GM12878 (cell line): ENCODE measurements around the gene LIN52.

Source experiments
- CBX3 ChIP-seq: fragments of 200-600 bp; sonication (generic); IDR thresholded peaks from 2 replicates; pipeline ENCODE4 v1.6.1; 2016; ENCODE audit warnings: low read depth, borderline replicate concordance
- CTCF ChIP-seq, 3 experiments: IDR thresholded peaks in 2 of 3; conservative IDR thresholded peaks in 1 of 3; 2 replicates each; pipeline ENCODE4 v1.5.1; 2011; ENCODE audit warnings: low read depth in 3 of 3, low read length in 3 of 3, mild to moderate bottlenecking in 3 of 3, control low read depth in 2 of 3, moderate library complexity in 2 of 3, inconsistent platforms in 1 of 3, mixed read lengths in 1 of 3; ENCODE audit not compliant: control insufficient read depth in 2 of 3, insufficient read depth in 1 of 3; ENCODE audit errors: extremely low read depth in 1 of 3
- FOS ChIP-seq: IDR thresholded peaks from 3 replicates; pipeline ENCODE4 v1.6.1; 2011; ENCODE audit warnings: borderline replicate concordance; ENCODE audit not compliant: insufficient read length; ENCODE audit errors: extremely low read depth
- GABPA ChIP-seq: IDR thresholded peaks from 2 replicates; pipeline ENCODE4 v1.6.1; 2014; ENCODE audit warnings: antibody characterized with exemption, low read depth, mild to moderate bottlenecking, inconsistent platforms
- POLR2A ChIP-seq: IDR thresholded peaks from 2 replicates; pipeline ENCODE4 v1.6.1; 2011; ENCODE audit warnings: low read depth, mild to moderate bottlenecking, low read length
- SMARCA5 ChIP-seq: fragments of 450-650 bp; IDR thresholded peaks from 2 replicates; pipeline ENCODE4 v1.6.1; 2017; ENCODE audit warnings: mild to moderate bottlenecking
- TF ChIP-seq, protein P1 (sequence below): fragments of 450-650 bp; IDR thresholded peaks from 2 replicates; pipeline ENCODE4 v1.6.1; 2017; ENCODE audit warnings: mild to moderate bottlenecking
- TF ChIP-seq, protein P2 (sequence below): fragments of 450-650 bp; formaldehyde crosslinking; IDR thresholded peaks from 2 replicates; pipeline ENCODE4 v1.5.0; 2022; ENCODE audit warnings: mild to moderate bottlenecking, missing genetic modification characterization

GRCh38 chr14:74042296-74042695, 42.5 kb upstream of the LIN52 start:
- TF ChIP-seq, protein P1, sequence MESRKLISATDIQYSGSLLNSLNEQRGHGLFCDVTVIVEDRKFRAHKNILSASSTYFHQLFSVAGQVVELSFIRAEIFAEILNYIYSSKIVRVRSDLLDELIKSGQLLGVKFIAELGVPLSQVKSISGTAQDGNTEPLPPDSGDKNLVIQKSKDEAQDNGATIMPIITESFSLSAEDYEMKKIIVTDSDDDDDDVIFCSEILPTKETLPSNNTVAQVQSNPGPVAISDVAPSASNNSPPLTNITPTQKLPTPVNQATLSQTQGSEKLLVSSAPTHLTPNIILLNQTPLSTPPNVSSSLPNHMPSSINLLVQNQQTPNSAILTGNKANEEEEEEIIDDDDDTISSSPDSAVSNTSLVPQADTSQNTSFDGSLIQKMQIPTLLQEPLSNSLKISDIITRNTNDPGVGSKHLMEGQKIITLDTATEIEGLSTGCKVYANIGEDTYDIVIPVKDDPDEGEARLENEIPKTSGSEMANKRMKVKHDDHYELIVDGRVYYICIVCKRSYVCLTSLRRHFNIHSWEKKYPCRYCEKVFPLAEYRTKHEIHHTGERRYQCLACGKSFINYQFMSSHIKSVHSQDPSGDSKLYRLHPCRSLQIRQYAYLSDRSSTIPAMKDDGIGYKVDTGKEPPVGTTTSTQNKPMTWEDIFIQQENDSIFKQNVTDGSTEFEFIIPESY: no peak
- TF ChIP-seq CTCF (IDR thresholded peaks at IDR 0.05 in 2 of 3, conservative IDR thresholded peaks at IDR 0.05 in 1 of 3; ENCODE audit: control insufficient read depth in 2 of 3, extremely low read depth in 1 of 3, insufficient read depth in 1 of 3, low read depth in 3 of 3, low read length in 3 of 3) (no peak), SMARCA5 (no peak), CBX3 (no peak), FOS (no peak), POLR2A (no peak), GABPA (no peak)
- TF ChIP-seq, protein P2, sequence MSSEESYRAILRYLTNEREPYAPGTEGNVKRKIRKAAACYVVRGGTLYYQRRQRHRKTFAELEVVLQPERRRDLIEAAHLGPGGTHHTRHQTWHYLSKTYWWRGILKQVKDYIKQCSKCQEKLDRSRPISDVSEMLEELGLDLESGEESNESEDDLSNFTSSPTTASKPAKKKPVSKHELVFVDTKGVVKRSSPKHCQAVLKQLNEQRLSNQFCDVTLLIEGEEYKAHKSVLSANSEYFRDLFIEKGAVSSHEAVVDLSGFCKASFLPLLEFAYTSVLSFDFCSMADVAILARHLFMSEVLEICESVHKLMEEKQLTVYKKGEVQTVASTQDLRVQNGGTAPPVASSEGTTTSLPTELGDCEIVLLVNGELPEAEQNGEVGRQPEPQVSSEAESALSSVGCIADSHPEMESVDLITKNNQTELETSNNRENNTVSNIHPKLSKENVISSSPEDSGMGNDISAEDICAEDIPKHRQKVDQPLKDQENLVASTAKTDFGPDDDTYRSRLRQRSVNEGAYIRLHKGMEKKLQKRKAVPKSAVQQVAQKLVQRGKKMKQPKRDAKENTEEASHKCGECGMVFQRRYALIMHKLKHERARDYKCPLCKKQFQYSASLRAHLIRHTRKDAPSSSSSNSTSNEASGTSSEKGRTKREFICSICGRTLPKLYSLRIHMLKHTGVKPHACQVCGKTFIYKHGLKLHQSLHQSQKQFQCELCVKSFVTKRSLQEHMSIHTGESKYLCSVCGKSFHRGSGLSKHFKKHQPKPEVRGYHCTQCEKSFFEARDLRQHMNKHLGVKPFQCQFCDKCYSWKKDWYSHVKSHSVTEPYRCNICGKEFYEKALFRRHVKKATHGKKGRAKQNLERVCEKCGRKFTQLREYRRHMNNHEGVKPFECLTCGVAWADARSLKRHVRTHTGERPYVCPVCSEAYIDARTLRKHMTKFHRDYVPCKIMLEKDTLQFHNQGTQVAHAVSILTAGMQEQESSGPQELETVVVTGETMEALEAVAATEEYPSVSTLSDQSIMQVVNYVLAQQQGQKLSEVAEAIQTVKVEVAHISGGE (CRISPR knock-in tag): no peak
